HG02885 (cell line): Measurements from ENCODE around the gene KSR2.
"Not testable (repeated sequence)": the region's sequence is repeated elsewhere in the genome, so short reads cannot be mapped to it uniquely, and the experiment has no call there.

Experiments used
- ATAC-seq: cut with Tn5 transposase; IDR thresholded peaks from one replicate; pipeline ENCODE4 v1.9.1; 2021; ENCODE audit warnings: mild to moderate bottlenecking; ENCODE audit not compliant: unreplicated experiment, poor library complexity

The KSR2 gene

DNA sequence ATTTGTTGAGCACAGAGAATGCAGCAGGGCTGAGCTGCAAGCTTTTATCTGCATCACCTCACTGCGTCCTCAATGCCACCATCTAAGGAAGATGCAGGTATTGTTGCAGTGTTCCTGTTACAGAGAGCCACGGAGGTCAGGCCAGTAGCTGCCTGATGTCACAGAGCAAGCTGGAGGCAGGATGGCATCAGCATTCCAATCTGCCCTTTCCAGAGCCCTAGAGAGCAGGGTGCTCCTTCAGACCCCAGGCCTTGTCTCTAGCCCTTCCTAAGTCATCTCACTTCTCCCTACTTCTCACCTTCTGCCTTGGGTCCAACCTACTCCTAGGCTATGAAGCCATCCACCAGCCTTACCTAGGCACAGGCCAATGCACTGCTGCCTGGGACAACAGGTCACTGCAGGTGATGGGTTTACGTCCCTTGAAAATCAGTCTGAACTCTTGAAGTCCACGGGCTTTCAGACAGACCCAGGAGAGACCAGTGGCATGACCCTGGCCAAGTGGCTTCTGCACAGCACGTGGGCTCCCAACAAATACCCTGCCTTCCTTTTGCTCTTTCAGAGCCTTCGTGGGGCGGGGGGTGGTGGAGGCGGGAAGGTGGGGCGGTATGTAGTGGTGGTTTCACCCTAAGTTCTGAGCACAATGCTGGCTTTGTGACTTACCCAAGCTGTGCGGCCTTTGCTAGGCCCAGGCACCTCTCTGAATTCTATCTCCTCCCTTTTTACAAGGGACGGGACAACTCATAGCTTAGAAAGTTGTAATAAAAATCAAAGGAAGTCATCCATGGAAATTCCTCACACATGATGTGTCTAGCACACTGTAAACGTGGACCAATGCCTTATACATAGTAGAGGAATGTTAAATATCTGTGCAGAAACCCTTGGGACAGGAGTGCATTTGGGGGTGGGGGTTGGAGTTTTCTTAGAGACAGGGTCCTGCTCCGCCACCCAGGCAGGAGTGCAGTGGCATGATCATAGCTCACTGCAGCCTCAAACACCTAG, 136.0 kb downstream of the KSR2 start:
- ATAC-seq = no peak

DNA sequence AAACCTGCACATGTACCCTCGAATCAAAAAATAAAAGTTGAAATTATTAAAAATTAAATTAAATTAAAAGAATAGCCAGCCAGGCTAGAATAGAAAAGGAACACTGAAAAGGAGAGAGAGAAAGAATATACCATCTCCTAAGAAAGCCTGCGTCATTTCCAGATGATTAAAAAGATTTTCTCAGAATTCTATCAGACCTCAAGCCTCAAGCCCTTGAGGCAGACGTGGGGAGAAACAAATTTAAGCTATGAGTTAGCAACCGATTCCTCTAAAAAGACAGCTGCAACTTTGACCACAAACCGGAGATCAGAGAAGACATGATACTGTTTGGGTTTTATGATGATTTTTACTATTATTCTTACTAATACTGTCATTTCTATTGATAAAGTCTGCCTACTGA, 138.3 kb downstream of the KSR2 start:
- ATAC-seq = no peak

DNA sequence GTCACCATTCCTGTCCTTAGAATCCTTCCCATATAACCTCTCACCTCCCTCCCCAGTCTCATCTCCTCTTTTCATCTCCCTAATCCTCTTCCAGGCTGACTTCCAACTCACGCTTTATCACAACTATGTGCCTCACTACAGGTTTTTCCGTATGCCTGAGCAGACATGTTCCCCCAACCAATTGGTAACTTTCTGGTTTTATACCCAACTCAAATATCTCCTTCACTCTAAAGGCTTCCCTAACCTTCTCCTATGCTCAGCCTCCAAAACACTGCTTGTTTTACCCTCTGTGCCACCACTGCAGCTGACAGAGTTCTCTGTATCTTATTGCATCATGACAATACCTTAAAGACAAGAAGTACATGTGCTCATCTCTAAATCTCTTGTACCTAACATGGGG, 139.7 kb downstream of the KSR2 start:
- no peak for ATAC-seq

DNA sequence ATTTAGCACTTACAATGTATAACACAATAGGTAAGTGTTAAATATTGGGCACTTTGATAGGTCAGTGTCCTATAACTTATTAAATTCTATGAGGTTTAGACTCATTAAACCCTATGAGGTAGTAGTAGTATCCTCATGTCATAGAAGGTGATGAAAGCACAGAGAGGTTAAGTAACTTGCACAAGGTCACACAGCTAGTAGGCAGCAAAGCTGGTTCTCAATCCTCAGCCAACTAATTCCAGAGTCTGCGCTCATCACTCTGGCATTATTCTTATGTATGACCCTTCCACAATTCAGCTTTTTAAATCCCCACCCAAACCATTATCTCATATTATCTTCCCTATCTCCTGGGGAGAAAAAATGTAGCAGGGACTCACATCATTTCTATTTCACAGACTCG, 141.1 kb downstream of the KSR2 start:
- no peak for ATAC-seq

DNA sequence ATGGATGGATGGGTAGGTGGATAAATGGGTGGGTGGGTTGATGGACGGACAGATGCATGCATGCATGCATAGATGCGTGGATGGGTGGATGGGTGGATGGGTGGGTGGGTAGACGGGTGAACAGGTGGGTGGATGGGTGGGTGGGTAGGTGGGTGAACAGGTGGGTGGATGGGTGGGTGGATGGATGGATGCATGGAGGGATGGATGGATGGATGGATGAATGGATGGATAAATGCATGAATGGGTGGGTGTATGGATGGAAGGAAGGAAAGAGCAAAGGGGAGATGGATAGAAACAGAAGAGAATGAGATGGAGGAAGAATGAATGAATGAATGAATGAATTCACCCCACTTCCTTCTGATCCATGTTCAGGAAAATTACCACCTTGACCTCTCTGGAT, 143.0 kb downstream of the KSR2 start:
- ATAC-seq = no peak

DNA sequence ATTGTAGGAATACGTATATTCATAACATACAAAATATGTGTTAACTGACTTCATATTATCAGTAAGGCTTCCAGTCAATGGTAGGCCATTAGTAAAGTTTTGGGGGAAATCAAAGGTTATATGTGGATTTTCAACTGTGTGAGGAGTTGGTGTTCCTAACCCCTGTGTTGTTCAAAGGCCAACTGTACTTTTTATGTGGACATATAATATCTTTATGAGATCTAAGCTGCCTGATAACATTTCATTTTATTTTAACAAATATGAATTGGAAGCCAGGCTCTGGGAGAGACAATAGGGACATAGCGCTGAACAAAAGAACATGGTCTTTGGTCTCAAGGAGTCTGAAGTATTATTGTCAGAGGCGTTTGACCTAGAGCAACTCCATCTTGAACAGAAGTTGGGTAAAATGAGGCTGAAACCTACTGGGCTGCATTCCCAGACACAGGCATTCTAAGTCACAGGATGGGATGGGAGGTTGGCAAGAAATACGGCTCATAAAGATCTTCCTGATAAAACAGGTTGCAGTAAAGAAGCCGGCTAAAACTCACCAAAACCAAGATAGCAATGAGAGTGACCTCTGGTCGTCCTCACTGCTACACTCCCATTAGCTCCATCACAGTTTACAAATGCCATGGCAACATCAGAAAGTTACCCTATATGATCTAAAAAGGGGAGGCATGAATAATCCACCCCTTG, 147.2 kb downstream of the KSR2 start:
- ATAC-seq = no peak

DNA sequence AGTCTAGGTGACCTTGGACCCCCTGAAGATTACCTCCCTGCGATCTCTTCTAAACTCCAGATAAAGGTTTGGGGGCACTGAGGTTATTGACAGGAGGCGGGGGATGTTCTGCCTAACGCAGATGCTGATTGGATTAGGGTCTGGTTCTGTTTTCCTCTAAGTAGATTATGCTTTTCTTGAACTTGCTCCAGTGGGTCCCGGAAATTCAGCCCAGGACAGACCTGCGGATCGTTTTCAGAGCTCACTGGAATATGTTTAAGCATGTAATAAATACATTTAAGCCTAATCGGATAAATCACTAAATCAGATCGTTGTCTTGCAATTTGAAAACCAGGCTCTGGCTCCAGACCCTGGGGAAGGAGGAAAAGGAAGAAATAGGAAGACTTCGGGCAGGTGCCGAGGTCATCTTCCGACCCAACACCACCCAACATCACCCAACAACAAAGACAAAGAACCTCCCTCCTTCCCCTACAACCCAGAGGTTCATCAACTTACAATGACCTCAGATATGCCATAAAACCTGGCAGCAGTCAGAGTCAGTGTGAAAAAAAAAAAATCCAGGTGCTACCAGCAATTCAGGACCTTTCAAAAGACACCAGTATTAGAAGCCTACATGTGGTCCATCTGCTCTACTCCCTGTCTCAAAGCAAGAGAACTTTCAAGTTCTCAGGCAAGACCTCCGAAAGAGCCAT, 148.4 kb downstream of the KSR2 start:
- ATAC-seq = no peak

DNA sequence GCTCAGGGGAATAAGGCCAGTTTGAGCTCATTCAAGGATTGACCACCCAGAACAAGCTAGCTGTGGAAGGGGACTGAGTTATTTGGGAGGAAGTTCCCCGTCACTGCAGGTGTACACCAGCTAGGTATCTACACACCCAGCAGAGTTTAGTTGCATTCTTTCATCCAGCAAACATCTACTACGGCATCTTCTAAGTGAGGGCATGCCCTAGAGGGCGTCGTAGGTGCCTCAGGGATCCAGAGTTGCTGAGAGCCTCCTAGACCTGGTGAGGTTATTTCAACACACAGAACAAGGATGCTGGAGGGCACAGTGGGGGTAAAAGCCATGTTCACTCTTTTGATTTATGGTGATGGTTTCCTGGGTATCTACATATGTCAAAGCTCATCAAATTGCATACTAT, 149.6 kb downstream of the KSR2 start:
- ATAC-seq = no peak

DNA sequence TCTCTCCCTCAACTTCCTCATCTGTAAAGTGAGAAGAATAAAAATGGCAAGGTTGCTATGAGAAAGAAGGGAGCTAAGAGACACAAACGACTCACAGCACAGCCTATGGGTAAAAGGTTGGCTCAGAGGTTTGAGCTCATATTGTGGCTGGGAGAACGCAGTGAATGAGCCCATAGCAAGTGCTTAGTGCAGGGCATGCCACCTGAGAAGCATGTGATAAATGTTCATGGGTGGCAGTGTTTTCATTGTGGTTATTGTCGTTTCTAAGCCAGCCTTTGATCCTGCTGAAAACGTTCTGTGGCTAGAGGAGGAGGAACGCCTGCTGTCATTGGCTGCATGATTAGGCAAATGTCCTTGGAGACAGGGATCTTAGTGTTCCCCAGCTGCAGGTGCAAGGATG, 150.4 kb downstream of the KSR2 start:
- ATAC-seq = no peak

DNA sequence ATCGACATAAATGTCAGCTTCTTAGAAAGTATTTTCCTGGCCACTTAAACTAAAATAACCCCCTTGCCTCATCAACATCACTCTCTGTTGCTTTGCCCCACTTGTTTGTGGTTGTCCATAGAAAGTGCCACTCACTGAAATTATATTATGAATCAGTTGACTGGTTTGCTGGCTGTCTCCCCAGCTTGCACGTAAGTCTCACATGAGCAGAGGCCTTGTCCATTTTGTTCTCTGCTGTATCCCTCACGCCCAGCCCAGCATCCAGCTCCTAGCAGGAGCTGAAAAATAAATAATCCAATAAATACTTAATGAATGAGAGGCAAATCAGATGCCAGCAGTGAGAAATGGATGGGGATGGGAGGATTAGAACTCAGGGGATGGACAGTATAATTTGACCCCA, 159.3 kb downstream of the KSR2 start:
- ATAC-seq = no peak

DNA sequence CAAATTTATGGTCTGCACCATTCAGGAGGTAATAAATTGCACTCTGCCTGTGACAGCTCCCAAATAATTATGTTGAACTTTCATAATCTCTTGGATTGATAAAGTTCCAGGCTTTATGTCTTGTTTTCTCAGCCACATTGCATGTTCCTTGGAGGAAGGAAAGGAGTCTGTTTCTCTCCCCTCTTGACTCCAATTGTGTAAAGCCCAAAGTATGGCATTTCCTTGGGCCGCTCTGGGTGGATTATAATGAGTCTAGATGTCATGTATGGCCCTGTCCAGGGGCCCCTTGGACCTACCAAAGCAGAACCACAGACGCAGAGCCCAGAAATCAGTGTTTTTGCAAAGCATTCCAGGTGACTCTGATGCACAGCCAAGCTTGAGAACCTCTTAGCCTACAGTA, 160.8 kb downstream of the KSR2 start:
- no peak for ATAC-seq

DNA sequence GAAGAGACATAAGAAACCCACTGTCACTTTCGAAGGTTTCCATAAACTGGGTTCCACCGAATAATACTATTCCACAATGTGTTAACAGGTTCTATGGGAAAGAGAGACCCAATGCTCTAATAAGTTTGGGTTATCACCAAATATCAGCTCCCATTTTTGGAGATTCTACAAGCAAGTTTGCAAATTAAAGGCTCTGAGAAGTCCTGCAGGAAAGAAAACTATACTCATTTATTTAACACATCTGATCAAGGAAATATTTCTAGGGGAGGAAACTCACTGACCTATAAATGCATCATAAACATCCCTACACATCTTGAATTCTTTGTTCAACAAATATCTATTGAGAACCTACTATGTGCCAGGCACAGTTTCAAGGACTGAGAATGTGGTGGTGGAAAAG, 161.4 kb downstream of the KSR2 start:
- ATAC-seq = no peak

DNA sequence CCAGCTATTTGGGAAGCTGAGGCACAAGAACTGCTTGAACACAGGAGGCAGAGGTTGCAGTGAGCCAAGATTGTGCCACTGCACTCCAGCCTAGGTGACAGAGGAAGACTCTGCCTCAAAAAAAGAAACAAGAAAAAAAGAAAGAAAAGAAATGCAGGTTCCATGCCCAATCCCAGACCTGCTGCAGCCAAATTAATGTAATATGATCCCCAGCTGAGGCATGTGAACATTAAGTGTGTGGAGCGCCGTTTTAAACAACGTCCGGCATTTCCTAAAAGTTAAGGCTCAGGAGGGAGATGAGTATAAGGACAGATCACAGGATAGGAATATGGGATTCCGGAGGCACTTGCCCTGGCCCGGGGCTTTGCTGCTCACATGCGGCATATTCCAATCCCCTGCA, 162.9 kb downstream of the KSR2 start:
- ATAC-seq = no peak

DNA sequence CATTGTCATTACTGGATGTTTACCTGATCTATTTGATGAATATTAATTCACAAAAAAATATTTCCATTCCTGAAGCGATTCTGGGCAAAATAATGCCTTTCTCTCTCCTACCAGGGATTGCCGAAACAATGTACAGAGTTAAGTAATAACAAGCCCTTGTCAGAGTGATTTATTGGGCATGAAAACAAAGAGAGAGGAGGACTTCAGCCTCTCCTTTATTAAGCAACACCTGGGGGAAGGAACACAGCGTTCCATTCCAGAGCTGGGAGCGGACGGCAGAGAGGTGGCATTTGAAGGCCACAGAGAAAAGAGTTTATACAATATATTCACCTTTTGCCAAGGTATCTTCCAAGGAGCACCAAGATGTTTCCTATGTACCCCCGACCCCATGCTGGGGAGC, 165.8 kb downstream of the KSR2 start:
- ATAC-seq = no peak

DNA sequence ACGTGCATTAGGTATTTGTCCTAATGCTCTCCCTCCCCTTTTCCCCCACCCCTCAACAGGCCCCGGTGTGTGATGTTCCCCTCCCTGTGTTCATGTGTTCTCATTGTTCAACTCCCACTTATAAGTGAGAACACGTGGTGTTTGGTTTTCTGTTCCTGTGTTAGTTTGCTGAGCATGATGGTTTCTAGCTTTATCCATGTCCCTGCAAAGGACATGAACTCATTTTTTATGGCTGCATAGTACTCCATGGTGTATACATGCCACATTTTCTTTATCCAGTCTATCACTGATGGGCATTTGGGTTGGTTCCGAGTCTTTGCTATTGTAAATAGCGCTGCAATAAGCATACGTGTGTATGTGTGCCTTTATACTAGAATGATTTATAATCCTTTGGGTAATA, 168.1 kb downstream of the KSR2 start:
- not testable (repeated sequence) for ATAC-seq

DNA sequence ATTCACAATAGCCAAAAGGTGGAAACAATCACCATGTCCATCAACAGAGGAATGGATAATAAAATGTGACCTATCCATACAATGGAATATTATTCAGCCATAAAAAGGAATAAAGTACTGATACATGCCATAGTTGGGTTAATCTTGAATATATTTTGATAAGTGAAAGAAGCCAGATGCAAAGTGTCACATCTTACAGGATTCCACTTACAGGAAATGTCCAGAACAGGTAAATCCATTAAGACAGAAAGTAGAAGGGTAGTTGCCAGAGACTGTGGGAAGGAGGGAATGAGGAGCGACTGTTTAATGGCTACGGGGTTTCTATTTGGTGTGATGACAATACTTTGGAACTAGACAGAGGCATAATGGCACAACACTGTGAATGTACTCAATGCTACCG, 171.6 kb downstream of the KSR2 start:
- no peak for ATAC-seq

DNA sequence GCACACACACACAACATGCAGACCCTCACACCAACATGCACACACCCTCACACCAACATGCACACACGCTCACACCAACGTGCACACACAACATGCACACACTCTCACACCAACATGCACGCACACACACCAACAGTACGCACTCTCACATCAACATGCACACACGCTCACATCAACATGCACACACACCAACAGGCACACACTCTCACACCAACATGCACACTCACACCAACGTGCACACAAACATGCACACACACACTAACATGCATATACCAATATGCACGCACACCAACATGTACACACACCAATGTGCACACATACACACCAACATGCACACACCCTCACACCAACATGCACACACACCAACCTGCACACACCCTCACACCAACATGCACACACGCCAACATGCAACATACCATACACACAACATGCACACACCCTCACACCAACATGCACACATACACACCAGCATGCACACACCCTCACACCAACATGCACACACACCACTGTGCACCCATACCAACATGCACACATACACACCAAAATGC, 175.8 kb downstream of the KSR2 start:
- no peak for ATAC-seq

DNA sequence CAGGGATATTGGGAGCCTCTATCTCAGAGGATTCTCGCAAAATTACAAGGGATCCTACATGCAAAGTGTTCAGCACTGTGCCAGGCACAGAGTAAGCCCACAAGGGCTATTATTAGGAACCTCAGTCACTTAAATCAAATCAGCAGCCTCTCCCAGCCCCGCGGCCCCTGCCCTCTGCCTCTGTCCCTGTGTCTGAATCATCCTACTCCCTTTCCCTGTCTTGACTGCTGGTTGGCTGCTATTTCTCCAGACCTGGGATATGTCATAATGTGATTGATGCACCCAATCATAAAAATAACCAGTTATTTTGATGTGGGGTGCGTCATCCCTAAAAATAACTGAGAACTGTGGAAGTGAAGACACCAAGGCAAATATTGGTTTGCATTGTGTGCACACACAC, 176.3 kb downstream of the KSR2 start:
- ATAC-seq = no peak

DNA sequence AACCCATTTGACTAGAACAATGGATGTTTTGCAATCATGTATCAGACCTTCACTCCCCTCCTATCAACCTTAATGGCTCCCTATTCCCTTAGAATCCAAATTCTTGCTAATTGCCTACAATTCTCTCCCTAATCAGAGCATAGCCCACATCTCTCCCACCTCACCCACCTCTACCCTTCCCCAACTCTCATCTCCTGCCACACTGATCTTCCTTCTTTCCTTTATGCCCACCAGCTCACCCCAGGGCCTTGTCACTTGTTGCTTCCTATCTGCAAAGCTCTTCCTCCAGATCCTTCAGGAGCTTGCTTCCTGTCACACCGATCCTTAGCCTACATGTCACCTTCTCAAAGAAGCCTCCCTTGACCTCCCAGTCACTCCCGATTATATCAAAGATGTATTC, 177.8 kb downstream of the KSR2 start:
- no peak for ATAC-seq

DNA sequence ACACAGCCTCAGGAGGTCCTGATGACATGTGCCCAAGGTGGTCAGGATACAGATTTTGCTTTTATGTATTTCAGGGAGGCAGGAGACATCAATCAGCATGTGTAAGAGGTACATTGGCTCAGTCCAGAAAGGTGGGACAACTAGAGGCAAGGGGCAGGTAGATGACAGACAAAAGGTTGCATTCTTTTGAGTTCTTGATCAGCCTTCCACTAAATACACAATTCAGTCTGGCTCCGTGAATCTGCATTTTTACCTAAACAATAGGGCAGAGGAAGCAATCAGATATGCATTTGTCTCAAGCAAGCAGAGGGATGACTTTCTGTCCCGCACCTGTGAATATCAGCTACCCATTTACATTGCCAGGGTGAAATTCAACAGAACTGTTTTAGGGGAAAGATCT, 178.6 kb downstream of the KSR2 start:
- no peak for ATAC-seq
